Stimulated activated CD8-positive, alpha-beta memory T cell treated with anti-CD3 and anti-CD28 coated beads, Interleukin-7, amount 100 ng/mL, for 4 hours (primary cell): ENCODE measurements around the gene MOCS3.

Experiments used
- DNase-seq, 2 donors: peaks; one replicate each; pipeline ENCODE4 v3.0.0-alpha.2; 2020; ENCODE audit warnings: low read depth in 2 of 2

MOCS3 gene

GRCh38 chr20:50981714-50982048 lies 23.1 kb downstream of the MOCS3 start:
- no peak for DNase-seq

GRCh38 chr20:50982363-50982762 lies 23.7 kb downstream of the MOCS3 start:
- DNase-seq: no peak

- no peak for DNase-seq
These were observed 24.7 kb downstream of the MOCS3 start for GRCh38 chr20:50983321-50983720.

GRCh38 chr20:50987493-50988210 lies 29.0 kb downstream of the MOCS3 start:
- peak; percentile 7 to 36 for DNase-seq

GRCh38 chr20:50991076-50991475 lies 32.5 kb downstream of the MOCS3 start:
- no peak for DNase-seq

- no peak for DNase-seq
These were observed 33.7 kb downstream of the MOCS3 start for GRCh38 chr20:50992336-50992732.

GRCh38 chr20:50992733-50993457 lies 34.3 kb downstream of the MOCS3 start:
- DNase-seq: no peak

- no peak for DNase-seq
These were observed 35.3 kb downstream of the MOCS3 start for GRCh38 chr20:50993876-50994275.

- no peak for DNase-seq
These were observed 36.9 kb downstream of the MOCS3 start for GRCh38 chr20:50995506-50995905.

- DNase-seq: no peak
These were observed 38.6 kb downstream of the MOCS3 start for GRCh38 chr20:50996901-50997865.

- DNase-seq: no peak
These were observed 40.7 kb downstream of the MOCS3 start for GRCh38 chr20:50999355-50999754.

GRCh38 chr20:51001430-51002265 lies 43.0 kb downstream of the MOCS3 start:
- DNase-seq: no peak

GRCh38 chr20:51002633-51003032 lies 44.0 kb downstream of the MOCS3 start:
- no peak for DNase-seq

GRCh38 chr20:51003753-51004152 lies 45.1 kb downstream of the MOCS3 start:
- no peak for DNase-seq

GRCh38 chr20:51004305-51004727 lies 45.7 kb downstream of the MOCS3 start:
- no peak for DNase-seq

- DNase-seq: no peak
These were observed 46.2 kb downstream of the MOCS3 start for GRCh38 chr20:51004781-51005180.

- DNase-seq: no peak
These were observed 46.6 kb downstream of the MOCS3 start for GRCh38 chr20:51005214-51005613.

GRCh38 chr20:51008718-51009117 lies 50.1 kb downstream of the MOCS3 start:
- DNase-seq: no peak

- DNase-seq: no peak
These were observed 50.9 kb downstream of the MOCS3 start for GRCh38 chr20:51009303-51010042.

GRCh38 chr20:51010043-51010365 lies 51.4 kb downstream of the MOCS3 start:
- DNase-seq: no peak

- no peak for DNase-seq
These were observed 52.3 kb downstream of the MOCS3 start for GRCh38 chr20:51010932-51011331.
